SK-N-SH (cell line): Measurements from ENCODE around the gene SMYD1. TPM values are rescaled to one million over a fixed set of nuclear protein-coding genes. Genes with fewer than 3 reads are reported as not detected.

Experiments used
- CTCF ChIA-PET: fragments of 300-600, 350-600 bp; formaldehyde crosslinking; extraction: SDS; loops from one replicate; lab custom pipeline; 2021; lab: Yijun Ruan, JAX
- POLR2A ChIA-PET: fragments of 350-600 bp; sonication (Branson Sonifier 250); formaldehyde crosslinking; extraction: SDS; loops from one replicate; lab custom pipeline; 2020; ENCODE audit warnings: antibody characterized with exemption, inconsistent platforms; lab: Yijun Ruan, JAX
- DNase-seq: peaks from one replicate; pipeline ENCODE4 v3.0.0; 2012
- H2AFZ ChIP-seq: fragments of 200-600 bp; sonication (generic); 2 replicates; pipeline ENCODE4 v1.8.1; 2016; ENCODE audit warnings: antibody characterized with exemption, mild to moderate bottlenecking, low read depth
- H3F3A ChIP-seq: fragments of 200-600 bp; sonication (generic); replicated peaks from 2 replicates; pipeline ENCODE3; 2016; ENCODE audit warnings: antibody characterized with exemption, mild to moderate bottlenecking; ENCODE audit not compliant: insufficient read depth
- H3K27ac ChIP-seq, 2 experiments: fragments of 200-500 bp in 1 of 2; fragments of 200-600 bp in 1 of 2; sonication (Bioruptor generic) in 1 of 2; sonication (generic), shearing (Covaris generic) in 1 of 2; 2 replicates each; pipeline versions ENCODE4 v1.5.1 to v1.6.1; 2014 to 2016; ENCODE audit warnings: low read depth in 2 of 2, inconsistent platforms in 1 of 2, low read length in 1 of 2, mild to moderate bottlenecking in 1 of 2, mixed read lengths in 1 of 2
- H3K27me3 ChIP-seq: fragments of 200-600 bp; sonication (generic), shearing (Covaris generic); 2 replicates; pipeline ENCODE4 v1.6.1; 2016; ENCODE audit warnings: mixed run types; ENCODE audit not compliant: insufficient read depth
- H3K36me3 ChIP-seq, 2 experiments: fragments of 200-500 bp in 1 of 2; fragments of 200-600 bp in 1 of 2; sonication (Bioruptor generic) in 1 of 2; sonication (generic) in 1 of 2; replicated peaks in 1 of 2; 2 replicates each; pipeline versions ENCODE3 to v1.5.1; 2014 to 2016; ENCODE audit warnings: low read length in 1 of 2, mild to moderate bottlenecking in 1 of 2; ENCODE audit not compliant: insufficient read depth in 2 of 2, control insufficient read depth in 1 of 2
- H3K4me1 ChIP-seq, 2 experiments: fragments of 200-500 bp in 1 of 2; fragments of 200-600 bp in 1 of 2; sonication (Bioruptor generic) in 1 of 2; sonication (generic), shearing (Covaris generic) in 1 of 2; 2 replicates each; pipeline versions ENCODE4 v1.5.1 to v1.6.1; 2014 to 2016; ENCODE audit warnings: low read depth in 1 of 2, low read length in 1 of 2, mixed run types in 1 of 2; ENCODE audit not compliant: insufficient read depth in 2 of 2, control insufficient read depth in 1 of 2
- H3K4me2 ChIP-seq: fragments of 200-600 bp; sonication (generic), shearing (Covaris generic); 2 replicates; pipeline ENCODE4 v1.6.1; 2017; ENCODE audit warnings: mixed run types
- H3K4me3 ChIP-seq, 2 experiments: fragments of 200-500 bp in 1 of 2; fragments of 200-600 bp in 1 of 2; sonication (Bioruptor generic) in 1 of 2; sonication (generic), shearing (Covaris generic) in 1 of 2; 2 replicates each; pipeline versions ENCODE4 v1.5.1 to v1.8.1; 2014 to 2016; ENCODE audit warnings: low read depth in 2 of 2, inconsistent platforms in 1 of 2, low read length in 1 of 2, mild to moderate bottlenecking in 1 of 2, mixed read lengths in 1 of 2, moderate library complexity in 1 of 2
- H3K79me2 ChIP-seq: fragments of 200-600 bp; sonication (generic); 2 replicates; pipeline ENCODE4 v1.8.1; 2017; ENCODE audit warnings: mild to moderate bottlenecking; ENCODE audit not compliant: insufficient read depth
- H3K9ac ChIP-seq: fragments of 200-600 bp; sonication (generic); 2 replicates; pipeline ENCODE4 v1.6.1; 2017; ENCODE audit warnings: mixed run types
- H3K9me2 ChIP-seq: fragments of 200-600 bp; sonication (generic); 2 replicates; pipeline ENCODE4 v1.6.1; 2017; ENCODE audit warnings: mixed run types
- H3K9me3 ChIP-seq: fragments of 200-600 bp; sonication (generic); 2 replicates; pipeline ENCODE4 v1.6.1; 2017; ENCODE audit warnings: mixed run types, mild to moderate bottlenecking, moderate library complexity
- H4K20me1 ChIP-seq: fragments of 200-600 bp; sonication (generic); 2 replicates; pipeline ENCODE4 v1.6.1; 2017; ENCODE audit warnings: mild to moderate bottlenecking, mixed run types; ENCODE audit not compliant: insufficient read depth
- GABPA ChIP-seq: IDR thresholded peaks from 2 replicates; pipeline ENCODE4 v1.4.0; 2012; ENCODE audit warnings: low read depth, mild to moderate bottlenecking
- RCOR1 ChIP-seq: fragments of 150-350 bp; IDR thresholded peaks from 2 replicates; pipeline ENCODE4 v1.6.1; 2017; ENCODE audit warnings: antibody characterized with exemption, low read length
- REST ChIP-seq: IDR thresholded peaks from 2 replicates; pipeline ENCODE4 v1.6.1; 2012; ENCODE audit warnings: mild to moderate bottlenecking, low read depth, low read length, moderate library complexity
- RXRA ChIP-seq: IDR thresholded peaks from 2 replicates; pipeline ENCODE4 v1.4.0; 2012; ENCODE audit warnings: low read depth, mild to moderate bottlenecking, borderline replicate concordance
- TCF12 ChIP-seq: IDR thresholded peaks from 2 replicates; pipeline ENCODE4 v1.4.0; 2012
- WGBS: methylation state at CpG from one replicate; pipeline ENCODE4 v1.1.6; 2017; ENCODE audit warnings: low lambda C conversion rate; 5-methylcytosine and 5-hydroxymethylcytosine counted together
- polyA plus RNA-seq, 3 experiments: library from polyadenylated mRNA; depleted of rRNA; stranded (reverse); fragments of >200 nt; gene quantifications; 2 replicates each; pipeline ENCODE4 v1.2.3, GENCODE V29; 2012
- TF ChIP-seq, protein P1 (sequence below): IDR thresholded peaks from 2 replicates; pipeline ENCODE4 v1.4.0; 2012; ENCODE audit warnings: low read depth, borderline replicate concordance
- TF ChIP-seq, protein P2 (sequence below): fragments of 150-350 bp; IDR thresholded peaks from 2 replicates; pipeline ENCODE4 v1.6.1; 2016; ENCODE audit warnings: mild to moderate bottlenecking, low read depth, low read length
- TF ChIP-seq, protein P3 (sequence below): fragments of 200-600 bp; sonication (generic); IDR thresholded peaks from 2 replicates; pipeline ENCODE4 v1.6.1; 2017; ENCODE audit warnings: antibody characterized with exemption, mild to moderate bottlenecking, moderate library complexity

The SMYD1 gene
- polyA plus RNA-seq, 1 of the 3 experiments (the other 2 are of a cell fraction), result not detected

DNA sequence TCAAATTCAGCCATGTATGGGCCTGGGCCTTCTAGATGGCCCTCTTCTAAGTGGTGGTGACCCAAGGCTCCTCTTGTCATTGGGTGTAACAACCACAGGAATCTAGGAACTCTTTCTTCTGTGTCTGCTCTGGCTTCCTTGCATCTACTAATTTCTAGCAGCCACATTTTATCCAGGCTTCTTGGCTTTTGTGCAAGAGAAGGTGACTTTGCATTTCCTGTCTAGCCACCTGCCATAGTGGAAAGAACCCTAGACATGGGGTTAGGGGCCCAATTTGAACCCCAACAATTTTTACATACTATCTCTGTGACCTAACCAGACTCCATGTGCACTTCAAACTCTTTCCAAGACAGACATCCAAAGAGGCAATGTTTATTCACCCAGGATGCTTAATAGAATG lies 25.1 kb downstream of the SMYD1 start (continued):
- TF ChIP-seq REST (no peak), TCF12 (no peak)
- TF ChIP-seq, protein P1, sequence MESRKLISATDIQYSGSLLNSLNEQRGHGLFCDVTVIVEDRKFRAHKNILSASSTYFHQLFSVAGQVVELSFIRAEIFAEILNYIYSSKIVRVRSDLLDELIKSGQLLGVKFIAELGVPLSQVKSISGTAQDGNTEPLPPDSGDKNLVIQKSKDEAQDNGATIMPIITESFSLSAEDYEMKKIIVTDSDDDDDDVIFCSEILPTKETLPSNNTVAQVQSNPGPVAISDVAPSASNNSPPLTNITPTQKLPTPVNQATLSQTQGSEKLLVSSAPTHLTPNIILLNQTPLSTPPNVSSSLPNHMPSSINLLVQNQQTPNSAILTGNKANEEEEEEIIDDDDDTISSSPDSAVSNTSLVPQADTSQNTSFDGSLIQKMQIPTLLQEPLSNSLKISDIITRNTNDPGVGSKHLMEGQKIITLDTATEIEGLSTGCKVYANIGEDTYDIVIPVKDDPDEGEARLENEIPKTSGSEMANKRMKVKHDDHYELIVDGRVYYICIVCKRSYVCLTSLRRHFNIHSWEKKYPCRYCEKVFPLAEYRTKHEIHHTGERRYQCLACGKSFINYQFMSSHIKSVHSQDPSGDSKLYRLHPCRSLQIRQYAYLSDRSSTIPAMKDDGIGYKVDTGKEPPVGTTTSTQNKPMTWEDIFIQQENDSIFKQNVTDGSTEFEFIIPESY, result no peak
- TF ChIP-seq, protein P2, sequence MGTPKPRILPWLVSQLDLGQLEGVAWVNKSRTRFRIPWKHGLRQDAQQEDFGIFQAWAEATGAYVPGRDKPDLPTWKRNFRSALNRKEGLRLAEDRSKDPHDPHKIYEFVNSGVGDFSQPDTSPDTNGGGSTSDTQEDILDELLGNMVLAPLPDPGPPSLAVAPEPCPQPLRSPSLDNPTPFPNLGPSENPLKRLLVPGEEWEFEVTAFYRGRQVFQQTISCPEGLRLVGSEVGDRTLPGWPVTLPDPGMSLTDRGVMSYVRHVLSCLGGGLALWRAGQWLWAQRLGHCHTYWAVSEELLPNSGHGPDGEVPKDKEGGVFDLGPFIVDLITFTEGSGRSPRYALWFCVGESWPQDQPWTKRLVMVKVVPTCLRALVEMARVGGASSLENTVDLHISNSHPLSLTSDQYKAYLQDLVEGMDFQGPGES, result no peak

GRCh38 chr2:88095022-88095421 lies 27.4 kb downstream of the SMYD1 start:
- WGBS, result 28% methylated on average over 3 of the region's 3 CpGs
- Histone ChIP-seq H3F3A (no peaks in the 10 kb centered on the region), H3K36me3 (no peaks in the 10 kb centered on the region), H3K27ac (no peak overlapping the region), H4K20me1 (no peaks in the 10 kb centered on the region), H3K4me1 (no peaks in the 10 kb centered on the region; a peak in 1 of 4 replicates), H3K9ac (no peak overlapping the region), H3K27me3 (no peaks in the 10 kb centered on the region), H3K4me2 (no peak overlapping the region), H3K9me3 (no peaks in the 10 kb centered on the region), H3K79me2 (no peaks in the 10 kb centered on the region), H2AFZ (no peak overlapping the region), H3K4me3 (no peak overlapping the region), H3K9me2 (no peaks in the 10 kb centered on the region)
- POLR2A ChIA-PET, result no interaction called here
- no peak for TF ChIP-seq GABPA
- no peak for TF ChIP-seq RCOR1
- no peak for TF ChIP-seq REST
- TF ChIP-seq, protein P3, sequence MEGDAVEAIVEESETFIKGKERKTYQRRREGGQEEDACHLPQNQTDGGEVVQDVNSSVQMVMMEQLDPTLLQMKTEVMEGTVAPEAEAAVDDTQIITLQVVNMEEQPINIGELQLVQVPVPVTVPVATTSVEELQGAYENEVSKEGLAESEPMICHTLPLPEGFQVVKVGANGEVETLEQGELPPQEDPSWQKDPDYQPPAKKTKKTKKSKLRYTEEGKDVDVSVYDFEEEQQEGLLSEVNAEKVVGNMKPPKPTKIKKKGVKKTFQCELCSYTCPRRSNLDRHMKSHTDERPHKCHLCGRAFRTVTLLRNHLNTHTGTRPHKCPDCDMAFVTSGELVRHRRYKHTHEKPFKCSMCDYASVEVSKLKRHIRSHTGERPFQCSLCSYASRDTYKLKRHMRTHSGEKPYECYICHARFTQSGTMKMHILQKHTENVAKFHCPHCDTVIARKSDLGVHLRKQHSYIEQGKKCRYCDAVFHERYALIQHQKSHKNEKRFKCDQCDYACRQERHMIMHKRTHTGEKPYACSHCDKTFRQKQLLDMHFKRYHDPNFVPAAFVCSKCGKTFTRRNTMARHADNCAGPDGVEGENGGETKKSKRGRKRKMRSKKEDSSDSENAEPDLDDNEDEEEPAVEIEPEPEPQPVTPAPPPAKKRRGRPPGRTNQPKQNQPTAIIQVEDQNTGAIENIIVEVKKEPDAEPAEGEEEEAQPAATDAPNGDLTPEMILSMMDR, result no peak
- TF ChIP-seq RXRA, result no peak
- no peak for DNase-seq
- CTCF ChIA-PET, result no interaction called here
